GM21381 (cell line): ENCODE data around the gene ZGPAT.
A peak's percentile ranks its signal among the peaks of the same experiment; 100 is the strongest.
"Not testable (repeated sequence)": the region's sequence is repeated elsewhere in the genome, so short reads cannot be mapped to it uniquely, and the experiment has no call there.

Experiments used
- ATAC-seq: cut with Tn5 transposase; IDR thresholded peaks from one replicate; pipeline ENCODE4 v1.9.1; 2021; ENCODE audit warnings: mild to moderate bottlenecking, moderate library complexity; ENCODE audit not compliant: unreplicated experiment

Gene ZGPAT

DNA sequence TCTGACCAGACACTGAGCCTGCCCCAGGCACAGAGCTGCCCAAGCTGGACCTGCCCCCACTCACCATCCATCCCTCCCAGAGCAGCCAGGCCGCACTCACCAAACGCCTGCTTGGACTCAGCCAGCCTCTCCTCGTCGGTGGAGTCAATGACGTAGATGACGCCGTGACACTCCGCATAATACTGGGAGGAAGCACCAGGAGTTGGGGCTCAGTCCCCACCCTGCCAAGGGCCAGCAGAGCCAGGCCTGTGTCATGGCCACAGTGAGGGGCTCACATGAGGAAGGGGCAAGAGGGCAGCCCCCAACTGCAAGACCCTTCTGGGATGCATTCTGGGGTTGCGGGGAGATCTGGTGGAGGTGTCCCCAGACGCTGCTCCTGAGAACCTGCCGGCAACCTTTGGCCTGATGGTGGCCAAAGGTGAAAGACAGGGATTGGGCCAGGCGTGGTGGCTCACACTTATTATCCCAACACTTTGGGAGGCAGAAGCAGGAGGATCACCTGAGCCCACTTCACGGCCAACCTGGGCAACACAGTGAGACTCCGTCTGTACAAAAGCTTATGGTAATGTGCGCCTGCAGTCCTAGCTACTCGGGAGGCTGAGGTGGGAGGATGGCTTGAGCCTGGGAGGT, 5.7 kb upstream of the ZGPAT start:
- no peak for ATAC-seq

DNA sequence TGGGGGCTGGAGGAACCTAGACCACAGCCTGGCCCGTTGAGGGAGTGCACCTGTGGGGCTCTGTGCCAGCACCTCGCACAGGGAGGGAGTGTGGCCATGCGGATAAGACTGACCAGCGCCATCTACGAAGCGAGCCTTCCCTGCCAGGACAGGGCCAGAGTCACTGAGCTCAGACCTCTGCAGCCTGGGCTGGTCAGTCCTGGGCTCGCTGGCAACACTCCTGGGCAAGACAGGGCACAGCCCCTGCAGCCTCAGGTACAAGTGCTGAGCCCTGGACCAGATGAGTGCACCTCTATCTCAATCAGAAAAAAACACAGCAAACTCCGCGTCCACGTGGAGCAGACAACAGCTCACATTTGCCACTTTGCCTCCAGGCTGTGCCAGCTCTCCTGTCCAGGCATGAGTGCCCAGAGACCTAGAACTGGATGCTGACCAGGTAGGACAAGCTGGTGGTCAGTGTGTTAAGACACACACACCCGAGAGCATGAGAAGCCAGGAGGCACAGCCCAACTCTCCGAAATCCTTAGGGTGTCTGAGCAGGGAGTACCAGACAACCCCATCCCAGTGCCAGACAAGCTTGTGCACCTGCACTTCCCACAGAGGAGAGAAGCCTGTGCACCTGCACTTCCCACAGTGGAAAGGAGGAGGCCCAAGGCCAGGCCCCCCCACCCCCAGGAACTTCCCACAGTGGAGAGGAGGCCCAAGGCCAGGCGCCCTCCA, 4.9 kb upstream of the ZGPAT start:
- ATAC-seq: no peak

- ATAC-seq: no peak
Measured at GRCh38 chr20:63703471-63703975, 4.3 kb upstream of the ZGPAT start.

GRCh38 chr20:63703976-63704748, 3.7 kb upstream of the ZGPAT start:
- ATAC-seq: no peak

GRCh38 chr20:63704749-63705117, 3.1 kb upstream of the ZGPAT start:
- ATAC-seq: no peak

DNA sequence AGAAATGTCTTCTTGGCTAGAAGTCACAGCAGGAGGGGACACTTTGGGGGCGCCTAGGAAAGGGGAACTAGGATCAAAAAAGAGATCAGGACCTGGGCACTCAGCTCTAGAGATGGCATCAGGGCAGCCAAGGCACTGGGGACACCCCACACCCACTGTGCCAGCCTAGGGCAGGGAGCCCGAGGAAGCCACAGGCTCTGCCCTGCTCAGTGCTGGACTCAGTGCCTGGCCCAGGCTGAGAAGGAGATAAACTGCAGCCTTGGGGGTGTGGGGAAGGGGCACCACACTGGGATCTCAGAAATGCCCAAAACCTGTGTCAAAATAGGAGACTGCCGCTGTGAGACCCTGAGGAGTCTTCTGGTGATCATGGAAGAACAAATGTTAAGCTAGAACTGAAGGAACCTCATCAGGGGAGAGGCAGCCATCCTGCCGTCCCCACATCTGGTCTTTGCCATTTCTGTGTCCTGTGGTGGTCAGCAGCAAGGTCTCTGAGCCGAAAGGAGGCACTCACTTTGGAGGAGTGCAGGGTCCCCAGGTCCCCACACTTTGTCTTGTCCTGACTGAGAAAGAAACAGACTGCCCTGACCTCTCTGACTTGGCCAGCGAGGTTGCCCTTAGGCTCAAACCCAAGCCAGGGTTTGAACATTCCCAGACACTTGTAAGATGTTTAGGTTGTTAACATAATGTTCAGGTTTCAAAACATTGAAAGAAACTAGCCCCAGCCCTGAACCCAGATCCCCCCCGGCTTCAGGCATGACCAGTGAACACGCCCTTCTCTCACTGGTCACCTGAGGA, 2.4 kb upstream of the ZGPAT start:
- no peak for ATAC-seq

GRCh38 chr20:63706027-63706695, 1.7 kb upstream of the ZGPAT start:
- no peak for ATAC-seq

DNA sequence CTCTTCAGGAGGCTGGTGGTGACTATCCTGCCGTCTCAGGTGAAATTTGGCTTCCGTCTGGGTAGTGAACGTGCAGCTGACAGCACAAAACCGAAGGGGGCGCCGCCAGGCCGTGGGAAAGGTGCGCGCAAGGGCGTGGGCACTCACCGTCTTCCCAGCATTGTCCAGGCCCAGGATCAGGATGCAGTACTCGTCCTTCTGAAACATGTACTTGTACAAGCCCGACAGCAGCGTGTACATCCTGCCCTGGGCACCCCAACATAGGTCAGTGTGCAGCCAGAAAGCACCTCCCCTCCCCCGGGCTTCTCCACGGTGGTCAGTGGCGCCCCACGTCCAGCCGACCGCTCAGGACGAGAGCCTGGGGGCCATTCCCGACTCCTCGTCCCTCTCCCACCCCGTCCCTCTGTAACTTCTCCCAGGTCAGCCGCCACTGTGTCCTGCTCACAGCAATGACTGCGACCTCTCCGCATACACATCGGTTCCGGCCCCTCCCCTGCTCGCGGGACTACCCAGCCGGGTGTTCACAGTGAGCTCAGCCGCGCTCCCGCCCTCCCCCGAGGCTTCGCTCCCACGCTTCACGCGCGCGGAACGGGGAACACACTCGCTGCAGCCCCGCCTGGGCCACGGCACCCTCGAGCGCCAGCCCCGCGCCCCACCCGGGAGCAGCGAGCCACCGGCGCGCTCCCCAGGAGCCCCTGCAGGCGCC, 834 bp upstream of the ZGPAT start:
- peak; percentile 21 for ATAC-seq

- ATAC-seq: no peak
Measured at GRCh38 chr20:63708301-63709148, 686 bp downstream of the ZGPAT start.

DNA sequence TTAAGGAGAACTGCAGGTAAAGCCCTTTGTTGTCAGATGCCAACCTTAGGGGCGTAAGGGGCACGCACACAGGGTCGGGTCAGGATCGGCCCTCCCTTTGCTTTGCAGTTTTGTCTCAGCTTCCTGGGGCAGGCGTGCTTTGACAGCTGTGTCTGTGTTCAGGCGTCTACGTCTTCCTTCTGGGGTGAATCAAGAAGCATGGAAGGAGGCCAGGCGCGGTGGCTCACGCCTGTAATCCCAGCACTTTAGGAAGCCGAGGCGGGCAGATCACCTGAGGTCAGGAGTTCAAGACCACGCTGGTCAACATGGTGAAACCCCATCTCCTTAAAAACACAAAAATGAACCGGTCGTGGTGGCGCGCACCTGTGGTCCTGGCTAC, 1.3 kb downstream of the ZGPAT start:
- no peak for ATAC-seq

DNA sequence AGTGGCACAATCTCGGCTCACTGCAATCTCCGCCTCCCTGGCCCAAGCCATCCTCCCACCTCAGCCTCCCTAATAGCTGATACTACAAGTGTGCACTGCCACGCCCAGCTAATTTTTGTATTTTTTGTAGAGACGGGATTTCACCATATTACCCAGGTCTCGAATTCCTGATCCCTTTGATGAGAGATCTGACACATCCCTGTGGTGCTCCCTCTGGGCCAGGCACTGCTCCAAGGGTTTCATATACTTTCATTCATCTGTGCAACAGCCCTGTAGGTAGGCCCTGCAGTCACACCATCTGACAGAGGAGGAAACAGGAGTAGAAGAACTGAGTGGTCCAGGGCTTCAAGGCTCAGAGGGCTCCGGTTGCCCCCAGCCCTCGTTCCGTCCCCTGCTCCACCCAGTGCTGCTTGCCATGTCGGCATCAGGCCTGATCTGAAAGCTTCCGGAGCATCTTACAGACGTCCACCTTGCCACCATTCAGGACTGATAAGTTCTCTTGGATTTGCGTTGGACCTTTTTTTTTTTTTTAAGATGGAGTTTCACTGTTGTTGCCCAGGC, 3.3 kb downstream of the ZGPAT start:
- ATAC-seq: no peak

- no peak for ATAC-seq
Measured at GRCh38 chr20:63712191-63712590, 4.4 kb downstream of the ZGPAT start.

DNA sequence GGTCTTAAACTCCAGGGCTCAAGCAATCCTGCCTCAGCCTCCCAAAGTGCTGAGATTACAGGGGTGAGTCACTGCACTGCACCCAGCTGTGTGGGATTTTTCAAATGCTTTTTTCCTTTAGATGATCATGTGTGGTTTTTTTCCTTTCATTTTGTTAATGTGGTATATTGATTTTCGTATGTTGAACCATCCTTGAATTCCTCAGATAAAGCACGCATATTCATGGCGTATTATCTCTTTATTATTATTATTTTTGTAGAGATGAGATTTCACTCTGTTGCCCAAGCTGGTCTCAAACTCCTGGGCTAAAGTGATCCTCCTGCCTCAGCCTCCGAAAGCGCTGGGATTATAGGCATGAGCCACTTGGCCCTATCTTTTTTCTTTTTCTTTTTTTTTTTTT, 7.0 kb downstream of the ZGPAT start:
- ATAC-seq: no peak

DNA sequence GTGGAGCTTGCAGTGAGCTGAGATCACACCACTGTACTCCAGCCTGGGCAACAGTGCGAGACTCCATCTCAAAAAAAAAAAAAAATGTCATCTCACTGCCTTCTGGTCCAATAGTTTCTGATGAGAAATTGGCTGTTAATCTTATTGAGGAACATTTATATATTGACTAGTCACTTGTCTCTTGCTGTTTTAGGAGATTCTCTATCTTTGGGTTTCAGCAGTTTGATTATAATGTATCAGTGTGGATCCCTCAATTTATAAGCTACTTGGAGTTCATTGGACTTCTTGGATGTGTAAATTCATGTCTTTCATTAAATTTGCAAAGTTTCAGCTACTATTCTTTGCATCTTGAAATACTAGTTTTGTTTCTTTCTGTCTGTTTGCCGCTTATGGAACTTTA, 11.2 kb downstream of the ZGPAT start:
- no peak for ATAC-seq

DNA sequence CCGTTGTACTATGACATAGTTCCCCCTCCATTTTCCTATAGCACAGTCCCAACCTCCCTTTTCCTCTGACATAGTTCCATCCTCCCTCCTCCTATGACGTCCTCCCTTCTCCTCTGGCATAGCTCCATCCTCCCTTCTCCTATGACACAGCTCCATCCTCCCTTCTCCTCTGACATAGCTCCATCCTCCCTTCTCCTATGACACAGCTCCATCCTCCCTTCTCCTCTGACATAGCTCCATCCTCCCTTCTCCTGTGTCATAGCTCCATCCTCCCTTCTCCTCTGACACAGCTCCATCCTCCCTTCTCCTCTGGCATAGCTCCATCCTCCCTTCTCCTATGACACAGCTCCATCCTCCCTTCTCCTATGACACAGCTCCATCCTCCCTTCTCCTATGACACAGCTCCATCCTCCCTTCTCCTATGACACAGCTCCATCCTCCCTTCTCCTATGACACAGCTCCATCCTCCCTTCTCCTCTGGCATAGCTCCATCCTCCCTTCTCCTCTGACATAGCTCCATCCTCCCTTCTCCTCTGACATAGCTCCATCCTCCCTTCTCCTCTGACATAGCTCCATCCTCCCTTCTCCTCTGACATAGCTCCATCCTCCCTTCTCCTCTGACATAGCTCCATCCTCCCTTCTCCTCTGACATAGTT, 15.3 kb downstream of the ZGPAT start:
- ATAC-seq: not testable (repeated sequence)

- ATAC-seq: not testable (repeated sequence)
Measured at GRCh38 chr20:63730189-63730733, 22.4 kb downstream of the ZGPAT start.

DNA sequence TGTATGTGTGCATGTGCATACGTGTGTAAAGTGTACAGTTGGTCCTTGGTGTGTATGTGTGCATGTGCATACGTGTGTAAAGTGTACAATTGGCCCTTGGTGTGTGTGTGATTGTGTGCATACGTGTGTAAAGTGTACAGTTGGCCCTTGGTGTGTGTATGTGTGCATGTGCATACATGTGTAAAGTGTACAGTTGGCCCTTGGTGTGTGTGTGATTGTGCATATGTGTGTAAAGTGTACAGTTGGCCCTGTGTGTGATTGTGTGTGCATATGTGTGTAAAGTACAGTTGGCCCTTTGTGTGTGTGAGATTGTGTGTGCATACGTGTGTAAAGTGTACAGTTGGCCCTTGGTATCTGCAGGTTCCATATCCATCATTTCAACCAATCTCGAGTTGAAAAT, 23.6 kb downstream of the ZGPAT start:
- no peak for ATAC-seq
